Common myeloid progenitor, CD34-positive (primary cell): ENCODE results near the gene STAG1.

ENCODE experiments used
- CTCF ChIA-PET: fragments of 350-600 bp; sonication (Branson Sonifier 250); formaldehyde crosslinking; loops from one replicate; lab custom pipeline; 2021; ENCODE audit warnings: antibody characterized with exemption; lab: Charles Lee
- POLR2A ChIA-PET: fragments of 350-600 bp; sonication (Branson Sonifier 250); formaldehyde crosslinking; loops from one replicate; lab custom pipeline; 2021; ENCODE audit warnings: antibody characterized with exemption; lab: Charles Lee
- DNase-seq, 3 donors: peaks; one replicate each; pipeline versions ENCODE4 v3.0.0 to v3.0.0-alpha.2; 2013
- H3K27ac ChIP-seq, 2 experiments: 1 replicate in 1 of 2; 2 replicates in 1 of 2; pipeline ENCODE4 v1.7.0; 2013; ENCODE audit warnings: inconsistent platforms in 2 of 2, low read length in 2 of 2, mild to moderate bottlenecking in 2 of 2, low read depth in 1 of 2, moderate library complexity in 1 of 2; ENCODE audit not compliant: severe bottlenecking in 2 of 2, insufficient read depth in 1 of 2, poor library complexity in 1 of 2
- H3K27me3 ChIP-seq, 5 experiments: replicated peaks in 2 of 5; 1 replicate in 3 of 5; 2 replicates in 2 of 5; pipeline versions ENCODE4 v1.6.1 to v1.7.0; 2013; ENCODE audit warnings: low read length in 4 of 5, mild to moderate bottlenecking in 2 of 5, moderate library complexity in 2 of 5, inconsistent platforms in 1 of 5; ENCODE audit not compliant: insufficient read depth in 5 of 5, control insufficient read depth in 4 of 5
- H3K36me3 ChIP-seq, 4 experiments: 1 replicate in 2 of 4; 2 replicates in 2 of 4; pipeline versions ENCODE4 v1.6.1 to v1.7.0; 2013; ENCODE audit warnings: low read length in 3 of 4, control low read depth in 1 of 4, mild to moderate bottlenecking in 1 of 4; ENCODE audit not compliant: control insufficient read depth in 4 of 4, insufficient read depth in 4 of 4
- H3K4me1 ChIP-seq, 4 experiments: 1 replicate in 3 of 4; 2 replicates in 1 of 4; pipeline versions ENCODE4 v1.6.1 to v1.7.1; 2013; ENCODE audit warnings: low read length in 3 of 4, mild to moderate bottlenecking in 3 of 4, control low read depth in 1 of 4, inconsistent platforms in 1 of 4, moderate library complexity in 1 of 4; ENCODE audit not compliant: control insufficient read depth in 4 of 4, insufficient read depth in 4 of 4; ENCODE audit errors: control extremely low read depth in 1 of 4
- H3K4me3 ChIP-seq, 7 experiments: 1 replicate in 4 of 7; 2 replicates in 3 of 7; pipeline versions ENCODE4 v1.5.1 to v1.7.0; 2013; ENCODE audit warnings: mild to moderate bottlenecking in 7 of 7, low read length in 6 of 7, moderate library complexity in 6 of 7, inconsistent platforms in 2 of 7, low read depth in 2 of 7, control low read depth in 1 of 7; ENCODE audit not compliant: insufficient read depth in 4 of 7, control insufficient read depth in 1 of 7; ENCODE audit errors: extremely low read depth in 1 of 7
- H3K9me3 ChIP-seq, 5 experiments: 1 replicate in 4 of 5; 2 replicates in 1 of 5; pipeline versions ENCODE4 v1.6.1 to v1.7.1; 2013; ENCODE audit warnings: low read length in 4 of 5, mild to moderate bottlenecking in 2 of 5, inconsistent platforms in 1 of 5, low read depth in 1 of 5, moderate library complexity in 1 of 5; ENCODE audit not compliant: control insufficient read depth in 4 of 5, insufficient read depth in 2 of 5; ENCODE audit errors: control extremely low read depth in 1 of 5
- WGBS: methylation state at CpG from one replicate; pipeline ENCODE4 v1.1.5; 2013; ENCODE audit not compliant: insufficient coverage; 5-methylcytosine and 5-hydroxymethylcytosine counted together

The STAG1 gene

GRCh38 chr3:136334209-136334608, 418.0 kb downstream of the STAG1 start:
- H3K4me1 ChIP-seq: no peaks in the 10 kb centered on the region
- H3K27ac ChIP-seq: no peak overlapping the region
- no peaks in the 10 kb centered on the region for H3K27me3 ChIP-seq
- ChIA-PET POLR2A (no interaction called here), CTCF (interaction anchor here (0.6 to 1.3 kb wide), 2 partner anchors 285 to 680 kb away, joined by 3 to 4 read pairs; no protein-coding TSS in a partner anchor)
- no peaks in the 10 kb centered on the region for H3K9me3 ChIP-seq
- no peak overlapping the region for H3K4me3 ChIP-seq
- no peak for DNase-seq
- H3K36me3 ChIP-seq: peaks cover 13 to 60% (median 27%) of the 10 kb centered on the region in 4 experiments

- Histone ChIP-seq H3K9me3 (peaks cover 0 to 2% (median 0%) of the 10 kb centered on the region in 5 experiments), H3K27me3 (no peaks in the 10 kb centered on the region), H3K36me3 (peaks cover 17 to 71% (median 40%) of the 10 kb centered on the region in 4 experiments), H3K27ac (no peak overlapping the region), H3K4me1 (no peaks in the 10 kb centered on the region), H3K4me3 (no peak overlapping the region)
- ChIA-PET CTCF (interaction anchor here (0.8 to 1.3 kb wide), 2 partner anchors 59 to 681 kb away, joined by 3 read pairs; no protein-coding TSS in a partner anchor), POLR2A (no interaction called here)
- DNase-seq: no peak
Observed at GRCh38 chr3:136332776-136333175, 419.4 kb downstream of the STAG1 start.

GRCh38 chr3:136332302-136332701, 419.9 kb downstream of the STAG1 start:
- ChIA-PET CTCF (interaction anchor here (1.1 kb wide), 1 partner anchor 20 kb away, joined by 3 read pairs; no protein-coding TSS in a partner anchor), POLR2A (no interaction called here)
- H3K4me1 ChIP-seq: no peaks in the 10 kb centered on the region

GRCh38 chr3:136330900-136331299, 421.3 kb downstream of the STAG1 start:
- DNase-seq: peak; percentile 25 to 72 (median 47)
- CTCF ChIA-PET: interaction anchor here (1.1 kb wide), 1 partner anchor 18 kb away, joined by 3 read pairs; no protein-coding TSS in a partner anchor
- Histone ChIP-seq H3K27ac (no peak overlapping the region), H3K4me1 (no peaks in the 10 kb centered on the region), H3K36me3 (peaks cover 18 to 76% (median 55%) of the 10 kb centered on the region in 4 experiments), H3K4me3 (no peak overlapping the region), H3K27me3 (no peaks in the 10 kb centered on the region), H3K9me3 (peaks cover 0 to 2% (median 0%) of the 10 kb centered on the region in 5 experiments)
- no CpG with 5 or more reads among the region's 5 CpGs for WGBS
- POLR2A ChIA-PET: no interaction called here

More at GRCh38 chr3:136332302-136332701, 419.9 kb downstream of the STAG1 start:
- Histone ChIP-seq H3K27me3 (no peaks in the 10 kb centered on the region), H3K27ac (no peak overlapping the region), H3K36me3 (peaks cover 16 to 72% (median 45%) of the 10 kb centered on the region in 4 experiments), H3K9me3 (peaks cover 0 to 2% (median 0%) of the 10 kb centered on the region in 5 experiments), H3K4me3 (no peak overlapping the region)
- no peak for DNase-seq
- no CpG with 5 or more reads among the region's 1 CpG for WGBS

GRCh38 chr3:136329593-136329992, 422.6 kb downstream of the STAG1 start:
- no peak for DNase-seq
- 94% methylated on average over 5 of the region's 5 CpGs for WGBS
- CTCF ChIA-PET: no interaction called here
- Histone ChIP-seq H3K27me3 (no peaks in the 10 kb centered on the region), H3K27ac (no peak overlapping the region), H3K9me3 (peaks cover 0 to 5% (median under 1%) of the 10 kb centered on the region in 5 experiments), H3K4me1 (no peaks in the 10 kb centered on the region), H3K36me3 (peaks cover 18 to 74% (median 55%) of the 10 kb centered on the region in 4 experiments), H3K4me3 (no peak overlapping the region)
- POLR2A ChIA-PET: no interaction called here

- no peak for DNase-seq
- H3K9me3 ChIP-seq: peaks cover 1 to 16% (median 7%) of the 10 kb centered on the region in 5 experiments
- H3K36me3 ChIP-seq: peaks cover 19 to 63% (median 50%) of the 10 kb centered on the region in 4 experiments
- CTCF ChIA-PET: interaction anchor here (2.0 kb wide), 1 partner anchor 10 kb away, joined by 10 read pairs; no protein-coding TSS in a partner anchor
- H3K27ac ChIP-seq: no peak overlapping the region
- no peak overlapping the region for H3K4me3 ChIP-seq
- WGBS: 100% methylated on average over 1 of the region's 5 CpGs
- no peaks in the 10 kb centered on the region for H3K27me3 ChIP-seq
- POLR2A ChIA-PET: interaction anchor here (0.5 kb wide), 1 partner anchor 351 kb away, joined by 4 read pairs; no protein-coding TSS in a partner anchor
- H3K4me1 ChIP-seq: no peaks in the 10 kb centered on the region
Observed at GRCh38 chr3:136327671-136328070, 424.5 kb downstream of the STAG1 start.

GRCh38 chr3:136326316-136326715, 425.9 kb downstream of the STAG1 start:
- 64% methylated on average over 2 of the region's 5 CpGs for WGBS
- Histone ChIP-seq H3K4me1 (no peaks in the 10 kb centered on the region), H3K27ac (no peak overlapping the region), H3K9me3 (peaks cover 3 to 29% (median 12%) of the 10 kb centered on the region in 5 experiments), H3K36me3 (peaks cover 22 to 67% (median 52%) of the 10 kb centered on the region in 4 experiments), H3K4me3 (no peak overlapping the region), H3K27me3 (no peaks in the 10 kb centered on the region)
- DNase-seq: no peak
- ChIA-PET CTCF (no interaction called here), POLR2A (no interaction called here)
